GM21529 (cell line): ENCODE results near the gene SEH1L.
"Not testable (repeated sequence)": the region's sequence is repeated elsewhere in the genome, so short reads cannot be mapped to it uniquely, and the experiment has no call there.

Experiments
- ATAC-seq: cut with Tn5 transposase; IDR thresholded peaks from one replicate; pipeline ENCODE4 v1.9.1; 2021; ENCODE audit not compliant: unreplicated experiment

Gene SEH1L

DNA sequence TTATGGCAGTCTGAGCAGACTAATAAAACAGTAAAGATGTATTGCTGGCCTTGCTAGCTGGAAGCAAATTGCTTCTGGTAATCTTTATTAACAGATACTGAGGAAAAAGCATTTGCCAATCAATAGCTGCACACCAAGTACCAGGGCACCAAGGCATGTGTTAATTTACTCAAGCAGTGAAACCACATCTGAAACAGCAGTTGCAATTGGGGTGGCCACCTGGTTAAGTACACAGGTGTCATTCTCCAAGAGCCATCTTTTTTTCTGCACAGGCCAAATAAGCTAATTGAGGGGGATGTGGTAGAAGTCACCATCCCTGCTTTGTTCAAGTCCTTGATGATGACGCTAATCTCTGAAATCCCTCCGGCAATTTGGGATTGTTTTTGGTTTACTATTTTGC lies 8.6 kb upstream of the SEH1L start:
- no peak for ATAC-seq

DNA sequence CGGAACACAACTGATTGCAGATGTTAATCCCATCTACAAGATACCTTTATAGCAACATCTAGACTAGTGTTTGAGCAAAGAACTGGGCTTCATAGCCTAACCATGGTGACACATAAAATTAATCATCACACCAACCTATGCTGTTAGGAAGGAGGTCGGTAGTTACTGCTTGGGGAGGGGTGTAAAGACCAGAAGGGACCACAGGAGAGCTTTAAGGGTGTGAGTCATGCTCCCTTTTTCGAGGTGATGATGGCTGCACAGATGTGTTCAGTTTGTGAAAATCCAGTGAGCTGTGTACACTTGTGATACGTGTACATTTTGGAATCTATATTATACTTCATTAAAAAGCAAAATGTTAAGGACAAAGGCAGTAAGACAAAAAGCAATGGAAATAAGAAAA lies 4.6 kb upstream of the SEH1L start:
- no peak for ATAC-seq

DNA sequence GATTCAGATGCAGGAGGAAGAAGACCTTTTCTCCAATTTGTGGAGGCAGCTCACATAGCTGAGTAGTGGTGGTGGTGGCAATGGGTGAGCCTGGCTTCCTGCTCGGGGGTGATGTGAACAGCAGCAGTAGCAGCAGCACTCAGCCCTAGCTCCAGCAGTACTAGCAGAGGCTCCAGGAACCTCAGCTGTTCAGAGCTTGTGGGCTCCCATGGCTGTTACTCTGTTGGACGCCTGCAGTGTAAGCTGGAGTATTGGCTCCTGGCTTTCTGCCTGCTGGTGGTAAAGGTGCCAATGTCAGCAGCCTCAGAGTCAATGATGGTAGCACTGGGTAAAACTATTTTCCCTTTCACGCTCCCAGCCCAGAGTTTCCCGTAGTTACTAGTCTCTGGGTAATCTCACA lies 3.1 kb upstream of the SEH1L start:
- no peak for ATAC-seq

DNA sequence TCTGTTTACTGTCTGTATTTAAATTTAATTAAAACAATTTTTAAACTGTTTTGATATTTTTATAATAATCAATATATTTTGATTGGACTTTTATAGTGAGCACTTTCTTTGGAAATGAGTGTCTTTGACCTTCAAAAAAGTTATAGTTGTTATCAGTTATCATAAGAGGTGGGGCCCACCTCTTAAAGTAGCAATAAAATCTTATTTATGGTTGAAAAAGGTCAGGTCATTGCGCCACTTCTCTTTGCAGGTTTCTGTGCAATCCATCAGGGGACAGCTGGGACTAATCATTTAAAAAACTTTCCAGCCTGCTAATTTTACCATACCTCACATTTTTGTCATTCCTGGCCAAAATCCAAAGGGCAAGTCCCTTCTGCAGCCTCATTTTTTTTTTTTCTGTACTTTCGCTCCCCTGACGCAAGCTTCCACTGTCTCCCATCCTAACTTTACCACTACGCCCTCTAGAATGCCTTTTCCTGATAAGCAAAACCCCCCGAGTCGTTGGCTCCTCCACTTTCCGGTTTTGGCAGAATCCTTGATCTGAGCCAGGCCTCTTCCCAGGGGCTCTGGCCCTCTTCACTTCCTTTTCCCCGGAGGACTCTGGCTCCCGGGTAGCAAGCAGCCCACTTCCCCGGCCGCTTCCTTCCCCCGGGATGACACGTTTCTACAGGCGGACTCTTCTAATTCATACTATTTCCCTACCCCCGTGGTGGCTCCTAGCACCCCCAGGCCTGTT lies 1.1 kb upstream of the SEH1L start:
- peak; percentile 0 for ATAC-seq

DNA sequence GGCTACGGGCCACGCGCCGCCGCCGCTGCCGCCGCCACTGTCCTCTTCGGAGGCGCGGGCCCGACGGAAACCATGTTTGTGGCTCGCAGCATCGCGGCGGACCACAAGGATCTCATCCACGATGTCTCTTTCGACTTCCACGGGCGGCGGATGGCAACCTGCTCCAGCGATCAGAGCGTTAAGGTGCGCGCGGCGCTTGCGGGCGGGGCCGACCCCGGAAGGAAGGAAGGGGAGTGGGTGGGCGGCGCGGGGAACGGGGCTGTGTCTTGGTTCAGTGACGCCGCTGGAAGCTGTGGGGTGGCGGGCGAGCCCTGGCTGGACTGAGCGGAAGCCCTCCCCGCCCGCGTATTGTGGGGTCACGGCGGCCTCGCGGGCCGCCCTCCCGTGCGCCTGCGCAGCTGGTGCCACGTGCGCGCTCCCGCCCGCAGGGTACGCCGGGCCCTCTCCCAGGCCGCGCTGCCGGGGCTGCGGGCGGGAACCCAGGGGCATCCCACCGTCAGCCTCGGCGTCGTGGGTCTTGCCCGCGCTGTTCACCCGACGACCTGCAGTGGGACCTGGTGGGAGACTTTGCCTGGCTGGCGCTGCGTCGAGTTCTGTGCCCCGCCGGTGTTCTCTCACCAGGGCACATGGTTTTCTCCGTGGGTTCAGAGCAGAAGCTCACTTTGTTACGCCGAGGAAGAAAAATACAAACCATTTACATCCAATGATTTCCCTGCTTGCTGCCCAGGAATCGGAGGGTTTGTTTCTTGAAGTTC lies 416 bp downstream of the SEH1L start:
- peak; percentile 69 for ATAC-seq

DNA sequence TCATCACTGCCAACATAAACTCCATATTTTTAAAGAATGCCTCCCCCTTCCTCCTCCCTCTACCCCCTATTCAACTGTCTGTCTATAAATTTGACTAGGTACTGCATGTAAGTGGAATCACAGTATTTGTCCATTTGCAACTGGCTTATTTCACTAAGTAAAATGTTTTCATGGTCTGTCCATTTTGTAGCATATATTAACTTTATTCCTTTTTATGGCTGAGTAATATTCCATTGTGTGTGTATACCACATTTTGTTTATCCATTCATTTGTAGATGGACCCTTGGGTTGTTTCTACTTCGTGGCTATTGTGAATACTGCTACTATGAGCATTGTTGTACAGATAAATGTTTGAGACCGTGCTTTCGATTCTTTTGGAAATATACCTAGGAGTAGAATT lies 10.7 kb downstream of the SEH1L start:
- ATAC-seq: no peak

DNA sequence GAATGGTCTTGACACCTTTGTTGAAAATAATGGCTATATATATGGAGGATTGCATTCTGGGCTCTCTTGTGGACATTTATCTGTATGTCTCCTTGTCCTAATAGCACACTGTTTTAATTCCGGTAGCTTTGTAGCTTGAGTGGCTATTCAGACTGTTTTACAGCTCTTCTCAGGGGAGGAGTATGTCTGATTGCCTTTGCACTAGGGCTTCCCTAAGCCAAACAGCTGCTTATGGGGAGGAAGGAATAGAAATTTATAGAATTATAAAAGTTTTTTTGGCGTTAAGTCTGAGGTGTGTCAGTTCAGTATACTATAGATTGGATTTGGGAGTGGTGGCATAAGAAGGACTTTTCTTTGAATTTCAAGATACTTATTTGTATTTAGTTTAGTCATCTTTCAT lies 12.6 kb downstream of the SEH1L start:
- no peak for ATAC-seq

DNA sequence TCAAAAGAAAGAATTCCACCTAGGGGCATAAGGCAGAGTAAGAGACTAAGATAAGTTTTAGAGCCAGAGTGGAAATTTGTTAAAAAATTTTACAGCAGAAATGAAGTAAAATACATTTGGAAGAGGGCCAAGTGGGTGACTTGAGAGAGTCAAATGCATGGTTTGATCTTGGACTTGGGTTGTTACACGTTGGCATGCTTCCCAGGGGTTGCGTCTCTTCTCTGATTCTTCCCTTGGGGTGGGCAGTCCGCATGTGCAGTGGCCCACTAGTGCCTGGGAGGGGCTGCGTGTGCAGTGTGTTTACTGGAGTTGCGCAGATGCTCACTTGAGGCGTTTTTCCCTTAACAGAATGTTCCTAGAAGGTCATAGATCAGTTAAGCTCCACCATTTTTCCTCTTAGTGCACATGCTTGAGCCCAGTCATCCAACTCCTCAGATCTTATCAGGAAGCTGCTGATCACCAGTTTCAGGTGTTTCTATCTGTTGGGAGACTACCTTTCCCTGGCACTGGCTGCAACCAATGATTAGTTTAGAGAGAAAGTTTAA lies 13.1 kb downstream of the SEH1L start:
- no peak for ATAC-seq

DNA sequence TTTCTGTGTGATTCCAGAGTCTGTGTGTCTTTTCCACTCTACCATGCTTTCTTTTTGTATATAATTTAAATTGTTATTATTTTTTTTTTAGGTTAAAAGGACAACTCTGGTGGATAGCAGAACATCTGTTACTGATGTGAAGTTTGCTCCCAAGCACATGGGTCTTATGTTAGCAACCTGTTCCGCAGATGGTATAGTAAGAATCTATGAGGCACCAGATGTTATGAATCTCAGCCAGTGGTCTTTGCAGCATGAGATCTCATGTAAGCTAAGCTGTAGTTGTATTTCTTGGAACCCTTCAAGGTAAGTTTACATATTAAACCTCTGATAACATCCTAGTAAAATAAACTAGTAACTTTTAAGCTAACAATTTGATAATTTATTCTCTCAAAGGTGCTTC lies 15.3 kb downstream of the SEH1L start:
- no peak for ATAC-seq

DNA sequence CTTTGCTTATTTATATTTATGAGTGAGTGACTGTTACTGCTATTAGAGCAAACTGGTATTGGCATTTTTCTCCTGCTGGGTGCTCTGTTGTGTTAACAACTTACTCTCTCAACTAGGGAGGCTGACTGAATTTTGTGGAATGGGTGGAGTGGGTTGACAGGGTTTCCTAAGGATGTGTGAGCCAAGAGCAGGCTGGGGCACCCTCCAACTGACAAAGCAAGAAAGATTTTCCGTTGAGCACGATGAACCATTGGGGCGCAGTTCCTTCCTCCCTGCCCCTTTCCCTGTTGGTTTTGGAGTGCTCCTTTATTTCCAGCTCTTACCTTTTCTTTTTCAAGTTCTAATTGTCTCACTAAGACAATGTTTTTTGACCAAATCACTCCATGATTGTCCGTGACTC lies 20.3 kb downstream of the SEH1L start:
- ATAC-seq: no peak

DNA sequence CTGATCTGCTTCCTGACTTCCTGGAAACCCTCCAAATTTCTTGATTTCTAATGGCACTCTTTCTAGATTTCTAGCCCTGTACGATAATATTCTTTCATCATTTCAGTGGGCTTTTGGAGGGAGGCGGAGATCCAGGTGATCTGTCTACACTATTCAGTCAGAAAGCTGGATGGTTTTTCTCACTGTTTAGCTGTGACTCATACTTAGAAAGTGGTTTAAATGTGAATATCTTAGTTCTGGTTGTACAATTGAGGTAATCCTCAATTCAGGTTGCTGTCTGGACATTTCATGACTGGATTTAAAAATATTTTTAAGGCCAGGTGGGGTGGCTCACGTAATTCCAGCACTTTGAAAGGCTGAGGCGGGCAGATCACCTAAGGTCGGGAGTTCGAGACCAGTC lies 20.8 kb downstream of the SEH1L start:
- no peak for ATAC-seq

DNA sequence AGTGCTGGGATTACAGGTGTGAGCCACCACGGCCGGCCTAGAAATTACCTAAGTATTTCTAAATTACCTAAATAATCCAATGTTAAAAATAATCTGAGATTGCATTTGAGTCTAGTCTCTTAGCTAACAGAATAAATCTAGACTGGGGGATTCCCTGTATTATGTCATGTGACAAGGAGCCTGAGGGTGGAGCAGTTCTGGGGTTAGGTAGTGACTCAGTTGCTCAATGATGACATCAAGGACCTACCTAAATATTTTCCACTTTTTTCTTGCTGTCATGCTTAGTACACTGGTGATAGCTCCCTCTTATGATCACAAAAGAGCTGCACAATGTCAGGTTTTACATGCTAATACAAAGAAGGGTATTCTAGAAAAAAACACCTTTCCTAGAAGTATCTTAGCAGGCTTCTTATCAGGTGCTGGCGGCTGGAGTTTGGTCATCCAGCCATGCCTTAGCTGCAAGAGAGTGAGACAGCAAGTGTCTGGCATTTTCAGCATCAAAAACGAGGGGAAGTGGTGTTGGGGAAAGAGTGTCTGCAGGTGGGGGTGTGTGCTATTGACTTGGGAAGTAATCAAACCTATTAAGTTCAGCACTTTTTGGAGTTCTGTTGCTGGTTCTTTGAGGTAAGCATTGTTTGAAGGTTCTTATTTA lies 25.9 kb downstream of the SEH1L start:
- no peak for ATAC-seq

DNA sequence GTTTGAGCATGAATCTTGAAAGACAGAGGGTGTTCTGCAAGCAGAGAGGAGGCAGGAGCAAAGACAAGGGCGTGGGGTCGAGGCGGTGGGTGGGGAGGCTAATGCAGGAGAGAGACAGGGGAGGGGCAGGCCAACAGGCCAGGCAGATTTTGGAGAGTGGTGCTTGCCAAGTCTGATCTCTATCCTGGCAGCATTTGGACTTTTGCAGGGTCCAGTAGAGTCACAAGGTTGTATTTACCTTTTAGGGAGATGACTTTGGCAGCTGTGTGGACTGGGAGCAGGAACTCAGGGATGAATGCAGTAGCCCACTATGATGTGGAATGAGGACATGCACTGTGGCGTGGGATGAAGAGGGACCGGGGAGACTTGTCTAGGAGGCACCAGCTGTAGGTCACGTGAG lies 27.7 kb downstream of the SEH1L start:
- ATAC-seq: no peak

DNA sequence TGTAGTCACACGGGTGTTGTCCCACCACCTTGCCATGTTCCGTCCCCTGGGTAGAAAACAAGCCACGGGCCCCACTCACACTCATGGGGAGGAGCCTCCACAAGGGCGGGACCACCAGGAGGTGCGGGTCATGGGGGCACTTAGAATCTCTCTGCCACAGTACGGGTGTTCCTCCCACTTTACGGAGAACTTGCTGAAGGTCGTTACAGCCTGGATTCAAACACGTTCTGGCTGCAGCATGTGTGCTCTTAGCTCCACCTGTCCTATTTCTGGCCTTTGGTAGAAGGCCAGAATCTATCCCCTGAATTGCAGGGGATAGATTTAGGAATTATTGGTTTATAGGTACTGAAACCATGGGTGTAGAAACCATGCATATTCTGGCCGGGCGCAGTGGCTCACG lies 28.5 kb downstream of the SEH1L start:
- ATAC-seq: no peak

DNA sequence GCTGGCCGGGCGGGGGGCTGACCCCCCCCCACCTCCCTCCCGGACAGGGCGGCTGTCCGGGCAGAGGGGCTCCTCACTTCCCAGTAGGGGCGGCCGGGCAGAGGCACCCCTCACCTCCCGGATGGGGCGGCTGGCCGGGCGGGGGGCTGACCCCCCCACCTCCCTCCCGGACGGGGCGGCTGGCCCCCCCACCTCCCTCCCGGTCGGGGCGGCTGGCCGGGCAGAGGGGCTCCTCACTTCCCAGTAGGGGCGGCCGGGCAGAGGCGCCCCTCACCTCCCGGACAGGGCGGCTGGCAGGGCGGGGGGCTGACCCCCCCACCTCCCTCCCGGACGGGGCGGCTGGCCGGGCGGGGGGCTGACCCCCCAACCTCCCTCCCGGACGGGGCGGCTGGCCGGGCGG lies 32.3 kb downstream of the SEH1L start:
- not testable (repeated sequence) for ATAC-seq

DNA sequence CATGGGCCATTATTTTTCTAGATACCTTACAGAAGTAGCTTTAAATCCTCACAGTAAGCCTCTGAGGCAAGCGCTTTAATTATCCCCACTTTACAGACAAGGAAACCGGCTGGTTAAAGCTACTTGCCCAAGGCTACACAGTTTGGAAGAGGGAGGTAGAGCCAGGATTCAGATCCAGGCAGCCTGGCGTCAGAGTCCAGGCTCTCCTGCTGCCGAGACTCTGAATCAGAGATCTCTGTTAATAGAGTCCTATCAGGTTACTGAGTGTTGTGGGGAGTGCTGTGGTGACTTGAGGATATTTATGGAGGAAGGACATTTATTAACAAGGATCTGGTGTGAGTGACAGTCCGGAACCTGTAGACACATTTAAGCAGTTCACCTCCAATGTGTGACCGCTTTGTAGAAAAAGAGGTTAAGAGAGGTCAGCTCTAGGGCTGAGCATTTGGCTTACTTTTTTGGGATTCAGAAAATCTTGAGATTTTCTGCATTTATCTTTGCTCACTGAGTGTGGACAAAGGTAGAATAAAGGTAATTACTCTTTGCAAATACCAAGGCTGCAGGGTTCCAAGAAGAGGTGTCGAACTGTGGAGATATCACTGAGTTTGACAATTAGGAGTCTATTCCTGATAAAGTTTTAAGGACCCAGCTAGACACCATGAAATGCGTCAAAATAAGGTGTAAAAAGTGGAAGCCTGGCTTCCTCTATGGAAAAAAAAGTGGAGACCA lies 41.7 kb downstream of the SEH1L start:
- ATAC-seq: no peak

DNA sequence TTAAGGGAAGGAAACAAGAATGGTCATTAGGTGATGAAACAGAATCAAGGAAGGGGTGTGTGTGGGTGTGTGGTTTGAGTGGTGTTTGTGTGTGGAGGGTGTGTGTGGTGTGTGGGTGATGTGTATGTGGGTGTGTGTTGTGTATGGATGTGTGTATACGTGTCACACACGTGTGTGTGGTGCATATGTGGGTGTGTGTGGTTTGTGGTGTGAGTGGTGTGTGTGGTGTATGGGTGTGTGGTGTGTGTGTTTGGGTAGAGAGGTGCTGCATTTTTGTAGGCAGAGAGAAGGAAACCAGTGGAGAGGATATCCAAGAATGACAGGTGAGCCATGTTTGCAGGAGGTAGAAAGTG lies 42.3 kb downstream of the SEH1L start:
- ATAC-seq: no peak

DNA sequence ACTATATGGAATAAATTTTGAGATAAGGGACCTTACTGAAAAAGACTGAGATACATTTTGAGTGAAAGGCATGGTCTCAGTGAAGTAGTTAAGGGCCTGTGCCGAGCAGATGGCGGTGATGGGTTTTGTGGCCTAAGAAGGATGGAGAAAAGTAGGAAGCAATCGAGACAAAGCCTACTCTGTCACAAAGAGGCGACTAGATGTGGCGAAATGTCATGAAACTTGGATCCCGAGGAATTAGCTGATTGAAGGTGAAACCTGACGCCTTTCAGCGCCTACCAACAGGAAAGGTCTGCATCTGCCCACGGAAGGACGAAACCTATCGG lies 42.8 kb downstream of the SEH1L start:
- ATAC-seq: no peak

DNA sequence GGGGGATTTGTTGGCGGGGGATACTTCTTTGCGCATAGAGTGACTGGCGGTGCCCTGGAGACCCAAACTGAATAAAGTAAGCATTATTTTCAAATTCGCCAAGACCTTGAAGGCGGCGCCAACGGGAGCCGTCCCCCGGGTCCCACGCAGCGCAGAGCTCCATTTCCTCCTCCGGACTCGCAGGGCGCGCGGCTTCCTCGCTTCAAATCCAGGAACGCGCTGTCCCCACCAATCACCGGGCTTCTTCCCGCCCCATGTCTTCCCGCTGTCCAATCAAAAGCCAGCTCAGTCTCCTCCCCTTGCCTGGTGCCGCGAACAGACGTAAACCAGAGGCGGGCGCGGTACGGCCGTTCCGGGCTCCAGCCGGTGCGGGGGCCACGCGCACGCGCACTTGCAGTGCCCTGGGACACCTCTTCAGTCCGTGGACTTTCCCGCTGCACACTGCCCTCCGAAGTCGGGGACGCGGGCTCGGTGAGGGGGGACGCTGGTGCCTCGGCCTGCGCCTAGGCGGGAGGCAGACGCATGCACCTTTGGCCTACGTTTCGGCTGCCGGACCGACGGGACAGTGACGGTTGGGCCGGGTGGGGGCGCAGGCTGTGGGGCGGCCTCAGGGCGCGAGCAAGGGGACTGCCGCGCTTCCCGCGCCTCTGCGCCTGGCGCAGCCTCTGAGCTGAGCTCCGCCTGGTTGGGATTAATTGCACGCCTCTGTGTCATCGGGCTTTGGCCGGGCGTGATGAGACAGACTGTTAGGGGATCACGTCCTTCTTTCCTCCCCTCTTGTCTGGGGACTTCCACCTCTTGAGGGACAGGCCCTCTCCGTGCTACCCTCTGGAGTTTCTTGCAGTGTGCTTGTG lies 43.4 kb downstream of the SEH1L start, which contains the start of gene CEP192:
TSS of gene CEP192 (plus strand) at position 396 of the 854 bp plus-strand sequence. CDS start 8,063 bp downstream, outside the sequence.
- ATAC-seq: peak; percentile 83

DNA sequence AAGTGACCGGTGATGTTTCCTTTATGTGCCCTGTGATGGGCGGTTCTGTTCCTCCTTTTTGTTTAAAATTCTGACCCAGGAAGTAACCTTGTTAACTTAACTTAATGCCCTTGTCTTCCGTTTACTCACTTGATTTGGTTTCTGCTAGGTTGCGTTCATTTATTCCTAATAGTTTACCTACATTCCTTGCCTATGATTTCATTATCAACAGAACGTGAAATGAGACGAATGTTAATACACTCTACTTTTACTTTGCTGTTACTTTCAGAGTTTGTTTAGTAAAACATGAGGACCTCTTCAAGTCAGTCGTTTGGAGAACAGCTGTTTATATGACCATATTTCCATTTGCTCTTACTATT lies 44.0 kb downstream of the SEH1L start:
- no peak for ATAC-seq

DNA sequence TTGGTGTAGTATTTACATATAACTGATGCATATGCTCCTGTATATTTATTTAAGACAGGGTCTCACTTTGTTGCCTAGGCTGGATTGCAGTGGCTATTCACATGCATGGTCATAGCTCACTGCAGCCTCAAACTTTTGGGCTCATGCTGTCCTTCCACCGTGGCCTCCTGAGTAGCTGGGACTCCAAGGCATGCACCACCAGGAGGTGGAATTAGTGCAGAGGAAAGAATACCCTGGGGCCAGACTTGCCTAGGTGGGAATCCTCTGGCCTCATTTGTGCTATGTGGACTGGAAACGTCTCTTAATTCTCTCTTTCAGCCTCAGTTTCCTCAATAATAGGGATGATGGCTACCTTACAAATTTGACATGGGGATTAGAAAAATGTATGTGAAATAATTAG lies 45.6 kb downstream of the SEH1L start:
- ATAC-seq: no peak
